IPS DF 6.9 (cell line): ENCODE measurements around the gene PLCG2.
"Not testable (repeated sequence)": the region's sequence is repeated elsewhere in the genome, so short reads cannot be mapped to it uniquely, and the experiment has no call there.

Experiments
- DNase-seq: peaks from one replicate; pipeline ENCODE4 v3.0.0-alpha.2; 2013; ENCODE audit warnings: low read depth, low spot score
- H3K27ac ChIP-seq: one replicate; pipeline ENCODE4 v1.5.1; 2013; ENCODE audit warnings: low read length, control low read depth
- H3K27me3 ChIP-seq: 2 replicates; pipeline ENCODE4 v1.6.1; 2013; ENCODE audit warnings: mild to moderate bottlenecking, low read length; ENCODE audit not compliant: control insufficient read depth, insufficient read depth
- H3K36me3 ChIP-seq: 2 replicates; pipeline ENCODE4 v1.6.1; 2013; ENCODE audit warnings: low read length; ENCODE audit not compliant: control insufficient read depth, insufficient read depth
- H3K4me1 ChIP-seq: 2 replicates; pipeline ENCODE4 v1.6.1; 2013; ENCODE audit warnings: low read length; ENCODE audit not compliant: control insufficient read depth, insufficient read depth
- H3K4me3 ChIP-seq: 2 replicates; pipeline ENCODE4 v1.5.1; 2013; ENCODE audit warnings: mild to moderate bottlenecking, low read length
- H3K9me3 ChIP-seq: 2 replicates; pipeline ENCODE4 v1.6.1; 2013; ENCODE audit warnings: low read length, inconsistent platforms; ENCODE audit not compliant: control insufficient read depth, insufficient read depth
- WGBS: extraction: QIAGEN DNeasy Blood & Tissue Kit; methylation state at CpG from one replicate; pipeline ENCODE4 v1.1.7; 2013; ENCODE audit warnings: mixed read lengths, missing lambda C conversion rate; ENCODE audit not compliant: insufficient read length, insufficient coverage; 5-methylcytosine and 5-hydroxymethylcytosine counted together

The PLCG2 gene

GRCh38 chr16:81956213-81956948, 177.3 kb downstream of the PLCG2 start:
- WGBS = no CpG with 5 or more reads among the region's 9 CpGs
- Histone ChIP-seq H3K4me3 (no peak overlapping the region), H3K36me3 (no peaks in the 10 kb centered on the region), H3K27ac (no peak overlapping the region), H3K9me3 (no peaks in the 10 kb centered on the region), H3K4me1 (no peaks in the 10 kb centered on the region), H3K27me3 (no peaks in the 10 kb centered on the region)
- DNase-seq = no peak

- Histone ChIP-seq H3K9me3 (no peaks in the 10 kb centered on the region), H3K4me3 (no peak overlapping the region), H3K27me3 (no peaks in the 10 kb centered on the region), H3K36me3 (no peaks in the 10 kb centered on the region), H3K4me1 (no peaks in the 10 kb centered on the region), H3K27ac (no peak overlapping the region)
- WGBS = no CpG with 5 or more reads among the region's 6 CpGs
- no peak for DNase-seq
These were observed 185.7 kb downstream of the PLCG2 start for GRCh38 chr16:81964808-81965207.

GRCh38 chr16:81967358-81967757, 188.3 kb downstream of the PLCG2 start:
- Histone ChIP-seq H3K27me3 (no peaks in the 10 kb centered on the region), H3K27ac (no peak overlapping the region), H3K4me1 (no peaks in the 10 kb centered on the region), H3K9me3 (no peaks in the 10 kb centered on the region), H3K36me3 (no peaks in the 10 kb centered on the region), H3K4me3 (no peak overlapping the region)
- no CpG with 5 or more reads among the region's 5 CpGs for WGBS
- DNase-seq = no peak

GRCh38 chr16:81971853-81972252, 192.8 kb downstream of the PLCG2 start:
- H3K9me3 ChIP-seq = no peaks in the 10 kb centered on the region
- no peaks in the 10 kb centered on the region for H3K4me1 ChIP-seq
- no peaks in the 10 kb centered on the region for H3K27me3 ChIP-seq
- no peaks in the 10 kb centered on the region for H3K36me3 ChIP-seq
- no peak overlapping the region for H3K27ac ChIP-seq
- DNase-seq = no peak
- no CpG with 5 or more reads among the region's 1 CpG for WGBS
- no peak overlapping the region for H3K4me3 ChIP-seq

- DNase-seq = no peak
- H3K27me3 ChIP-seq = no peaks in the 10 kb centered on the region
- no peaks in the 10 kb centered on the region for H3K36me3 ChIP-seq
- no peak overlapping the region for H3K4me3 ChIP-seq
- H3K9me3 ChIP-seq = no peaks in the 10 kb centered on the region
- H3K4me1 ChIP-seq = no peaks in the 10 kb centered on the region
- WGBS = no CpG with 5 or more reads among the region's 2 CpGs
- H3K27ac ChIP-seq = no peak overlapping the region
These were observed 194.6 kb downstream of the PLCG2 start for GRCh38 chr16:81973737-81974136.

GRCh38 chr16:81975637-81976036, 196.5 kb downstream of the PLCG2 start:
- H3K36me3 ChIP-seq = no peaks in the 10 kb centered on the region
- WGBS = no CpG with 5 or more reads among the region's 1 CpG
- no peaks in the 10 kb centered on the region for H3K27me3 ChIP-seq
- no peaks in the 10 kb centered on the region for H3K9me3 ChIP-seq
- no peak overlapping the region for H3K4me3 ChIP-seq
- H3K4me1 ChIP-seq = no peaks in the 10 kb centered on the region
- no peak overlapping the region for H3K27ac ChIP-seq
- no peak for DNase-seq

- H3K36me3 ChIP-seq, H3K4me1 ChIP-seq, H3K27me3 ChIP-seq, DNase-seq, H3K9me3 ChIP-seq, H3K27ac ChIP-seq, H3K4me3 ChIP-seq: not testable (repeated sequence)
- no CpG with 5 or more reads among the region's 26 CpGs for WGBS
These were observed 198.3 kb downstream of the PLCG2 start for GRCh38 chr16:81977335-81977942.

- WGBS = no CpG with 5 or more reads among the region's 8 CpGs
These were observed 208.0 kb downstream of the PLCG2 start for GRCh38 chr16:81987121-81987520.

GRCh38 chr16:81987706-81988105, 208.6 kb downstream of the PLCG2 start:
- Histone ChIP-seq H3K36me3 (no peaks in the 10 kb centered on the region), H3K27ac (no peak overlapping the region), H3K4me1 (no peaks in the 10 kb centered on the region), H3K9me3 (no peaks in the 10 kb centered on the region), H3K27me3 (no peaks in the 10 kb centered on the region), H3K4me3 (no peak overlapping the region)
- WGBS = no CpG with 5 or more reads among the region's 5 CpGs
- DNase-seq = no peak

More at GRCh38 chr16:81987121-81987520, 208.0 kb downstream of the PLCG2 start:
- no peaks in the 10 kb centered on the region for H3K36me3 ChIP-seq
- no peak overlapping the region for H3K27ac ChIP-seq
- no peaks in the 10 kb centered on the region for H3K4me1 ChIP-seq
- no peak overlapping the region for H3K4me3 ChIP-seq
- DNase-seq = no peak
- H3K9me3 ChIP-seq = no peaks in the 10 kb centered on the region
- H3K27me3 ChIP-seq = no peaks in the 10 kb centered on the region

GRCh38 chr16:81992859-81993258, 213.8 kb downstream of the PLCG2 start:
- H3K27ac ChIP-seq = no peak overlapping the region
- H3K4me1 ChIP-seq = peaks cover 4% of the 10 kb centered on the region
- no peaks in the 10 kb centered on the region for H3K9me3 ChIP-seq
- no CpG with 5 or more reads among the region's 3 CpGs for WGBS
- H3K4me3 ChIP-seq = no peak overlapping the region
- no peak for DNase-seq
- no peaks in the 10 kb centered on the region for H3K27me3 ChIP-seq
- H3K36me3 ChIP-seq = no peaks in the 10 kb centered on the region

- Histone ChIP-seq H3K9me3 (no peaks in the 10 kb centered on the region), H3K4me1 (peaks cover 4% of the 10 kb centered on the region), H3K36me3 (no peaks in the 10 kb centered on the region), H3K4me3 (no peak overlapping the region), H3K27ac (no peak overlapping the region), H3K27me3 (no peaks in the 10 kb centered on the region)
- no peak for DNase-seq
- WGBS = no CpG with 5 or more reads among the region's 5 CpGs
These were observed 215.4 kb downstream of the PLCG2 start for GRCh38 chr16:81994485-81994884.
